Liver (tissue), 9 donors: Measurements from ENCODE around the gene SOX8. TPM values are rescaled to one million over a fixed set of nuclear protein-coding genes. Genes with fewer than 3 reads are reported as not detected.

Experiments
- DNase-seq: peaks from one replicate; pipeline ENCODE4 v3.0.0-alpha.2; 2017; ENCODE audit warnings: low spot score
- H3K27ac ChIP-seq, 2 donors: one replicate each; pipeline ENCODE4 v1.7.0; 2013; ENCODE audit warnings: inconsistent platforms in 2 of 2, low read length in 2 of 2, control low read depth in 1 of 2, low read depth in 1 of 2, mild to moderate bottlenecking in 1 of 2
- H3K27me3 ChIP-seq, 4 donors: one replicate each; pipeline versions ENCODE4 v1.6.1 to v1.7.0; 2013; ENCODE audit warnings: low read length in 3 of 4, inconsistent platforms in 1 of 4, mild to moderate bottlenecking in 1 of 4, moderate library complexity in 1 of 4; ENCODE audit not compliant: control insufficient read depth in 4 of 4, insufficient read depth in 4 of 4
- H3K36me3 ChIP-seq, 4 donors: one replicate each; pipeline versions ENCODE4 v1.6.1 to v1.7.0; 2013; ENCODE audit warnings: low read length in 3 of 4, mild to moderate bottlenecking in 3 of 4, low read depth in 1 of 4, moderate library complexity in 1 of 4; ENCODE audit not compliant: control insufficient read depth in 4 of 4, insufficient read depth in 3 of 4
- H3K4me1 ChIP-seq, 4 donors: one replicate each; pipeline versions ENCODE4 v1.6.1 to v1.7.0; 2013; ENCODE audit warnings: low read length in 3 of 4, mild to moderate bottlenecking in 3 of 4, moderate library complexity in 1 of 4; ENCODE audit not compliant: control insufficient read depth in 4 of 4, insufficient read depth in 4 of 4
- H3K4me3 ChIP-seq, 3 donors: one replicate each; pipeline versions ENCODE4 v1.6.1 to v1.7.0; 2013; ENCODE audit warnings: low read length in 3 of 3, control low read depth in 1 of 3, low read depth in 1 of 3, mild to moderate bottlenecking in 1 of 3
- H3K9ac ChIP-seq, 2 donors: one replicate each; pipeline ENCODE4 v1.7.0; 2013; ENCODE audit warnings: low read length in 2 of 2, mild to moderate bottlenecking in 2 of 2, moderate library complexity in 2 of 2, control low read depth in 1 of 2, low read depth in 1 of 2
- H3K9me3 ChIP-seq, 4 donors: one replicate each; pipeline versions ENCODE4 v1.6.1 to v1.7.0; 2013; ENCODE audit warnings: low read length in 3 of 4; ENCODE audit not compliant: control insufficient read depth in 4 of 4
- ATF3 ChIP-seq: IDR thresholded peaks from 2 replicates; pipeline ENCODE4 v1.6.1; 2016; ENCODE audit warnings: antibody characterized with exemption
- CTCF ChIP-seq: fragments of 150-350 bp; IDR thresholded peaks from 2 replicates; pipeline ENCODE4 v1.5.1; 2017; ENCODE audit warnings: improper control_type of control experiment, low read depth, low read length; ENCODE audit not compliant: missing input control
- EGR1 ChIP-seq, 2 donors: IDR thresholded peaks; 2 replicates each; pipeline ENCODE4 v1.6.1; 2016 to 2018; ENCODE audit warnings: antibody characterized with exemption in 2 of 2, low read depth in 2 of 2
- FOXA1 ChIP-seq: IDR thresholded peaks from 2 replicates; pipeline ENCODE4 v1.6.1; 2016; ENCODE audit warnings: antibody characterized with exemption
- FOXA2 ChIP-seq: IDR thresholded peaks from 2 replicates; pipeline ENCODE4 v1.6.1; 2016; ENCODE audit warnings: antibody characterized with exemption
- GABPA ChIP-seq, 2 donors: IDR thresholded peaks in 1 of 2; conservative IDR thresholded peaks in 1 of 2; 2 replicates each; pipeline ENCODE4 v1.6.1; 2016; ENCODE audit warnings: antibody characterized with exemption in 2 of 2, mild to moderate bottlenecking in 1 of 2, moderate library complexity in 1 of 2
- HNF4A ChIP-seq, 2 donors: conservative IDR thresholded peaks; 2 replicates each; pipeline ENCODE4 v1.6.1; 2016; ENCODE audit warnings: antibody characterized with exemption in 2 of 2, mild to moderate bottlenecking in 2 of 2
- HNF4G ChIP-seq: IDR thresholded peaks from 2 replicates; pipeline ENCODE4 v1.6.1; 2016; ENCODE audit warnings: antibody characterized with exemption
- JUND ChIP-seq, 2 donors: IDR thresholded peaks; 2 replicates each; pipeline ENCODE4 v1.6.1; 2016; ENCODE audit warnings: antibody characterized with exemption in 2 of 2
- NR2F2 ChIP-seq: IDR thresholded peaks from 2 replicates; pipeline ENCODE4 v1.6.1; 2016; ENCODE audit warnings: antibody characterized with exemption
- RAD21 ChIP-seq, 2 donors: IDR thresholded peaks; 2 replicates each; pipeline ENCODE4 v1.6.1; 2016; ENCODE audit warnings: antibody characterized with exemption in 2 of 2, mild to moderate bottlenecking in 2 of 2
- REST ChIP-seq: IDR thresholded peaks from 2 replicates; pipeline ENCODE4 v1.6.1; 2016; ENCODE audit warnings: antibody characterized with exemption, mild to moderate bottlenecking
- RXRA ChIP-seq, 2 donors: IDR thresholded peaks; 2 replicates each; pipeline ENCODE4 v1.6.1; 2017 to 2018; ENCODE audit warnings: antibody characterized with exemption in 2 of 2, mild to moderate bottlenecking in 1 of 2
- SP1 ChIP-seq: IDR thresholded peaks from 2 replicates; pipeline ENCODE4 v1.6.1; 2018; ENCODE audit warnings: antibody characterized with exemption, mild to moderate bottlenecking
- TAF1 ChIP-seq: conservative IDR thresholded peaks from 2 replicates; pipeline ENCODE4 v1.6.1; 2016; ENCODE audit warnings: antibody characterized with exemption, mild to moderate bottlenecking
- YY1 ChIP-seq: IDR thresholded peaks from 2 replicates; pipeline ENCODE4 v1.6.1; 2016; ENCODE audit warnings: antibody characterized with exemption, mild to moderate bottlenecking
- WGBS: extraction: QIAGEN DNeasy Blood & Tissue Kit; methylation state at CpG from one replicate; pipeline ENCODE4 v1.1.7; 2013; 5-methylcytosine and 5-hydroxymethylcytosine counted together
- polyA plus RNA-seq, 2 donors: library from polyadenylated mRNA; stranded (reverse) in 1 of 2; unstranded in 1 of 2; fragments of 200-250 nt in 1 of 2; fragments of >200 nt in 1 of 2; fragmentation: Nextera tagmentation in 1 of 2; extraction: Ambion mirVana in 1 of 2; gene quantifications; one replicate each; pipeline versions ENCODE4 v1.2.1 to v1.2.3, GENCODE V29; 2013 to 2015
- total RNA-seq, 2 donors: library from RNA; depleted of rRNA; stranded (reverse); fragments of >200 nt; gene quantifications; one replicate each; pipeline ENCODE4 v1.2.3, GENCODE V29; 2014
- TF ChIP-seq, protein P1 (sequence below): IDR thresholded peaks from 2 replicates; pipeline ENCODE4 v1.6.1; 2016; ENCODE audit warnings: antibody characterized with exemption
- TF ChIP-seq, protein P2 (sequence below): IDR thresholded peaks from 2 replicates; pipeline ENCODE4 v1.6.1; 2016; ENCODE audit warnings: antibody characterized with exemption
- donor health status: healthy.
- donor health status: healthy.
- donor health status: healthy.
- donor health status: healthy.
- donor health status: healthy.

SOX8 gene
- total and polyA plus RNA-seq, 4 donors = 0.05 to 0.33 (median 0.17) TPM; not detected in 1

DNA sequence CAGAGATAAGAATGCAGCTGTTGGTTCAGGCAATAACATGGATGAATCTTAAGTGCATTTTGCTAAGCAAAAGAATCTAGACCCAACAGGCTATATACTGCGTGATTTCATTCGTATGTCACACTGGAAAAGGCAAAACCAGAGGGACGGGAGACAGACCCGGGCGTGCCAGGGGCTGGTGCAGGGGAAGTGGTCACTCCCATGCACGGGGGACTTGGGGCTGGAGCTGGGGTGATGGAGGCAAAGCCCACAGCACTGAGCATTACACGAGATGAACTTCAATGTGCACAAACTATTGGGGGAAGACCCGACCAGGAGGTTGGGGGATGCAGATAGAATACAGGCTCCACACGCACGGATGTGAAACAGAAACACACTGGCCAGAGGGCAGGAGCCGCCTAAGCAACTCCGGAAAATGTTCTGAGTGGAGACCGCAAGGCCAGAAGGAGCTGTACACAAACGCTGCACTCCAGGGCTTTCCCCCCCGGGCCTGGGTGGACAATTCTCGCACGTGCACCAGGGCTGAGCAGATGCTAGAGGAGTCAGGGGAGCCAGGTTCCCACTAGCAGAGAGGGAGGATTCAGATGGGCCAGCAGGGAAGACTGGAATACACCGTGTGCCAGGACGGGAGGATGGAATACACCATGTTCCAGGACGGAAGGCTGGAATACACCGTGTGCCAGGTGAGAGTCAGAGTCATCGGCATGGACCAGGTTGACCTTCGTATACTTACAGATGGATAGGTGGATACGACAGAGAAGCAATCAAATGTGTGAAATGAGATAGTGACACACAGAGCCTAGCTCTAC lies 22.1 kb upstream of the SOX8 start (continued):
- TF ChIP-seq ATF3 = no peak
- no peak for TF ChIP-seq TAF1

GRCh38 chr16:962366-962765 lies 19.2 kb upstream of the SOX8 start:
- 95% methylated on average over 22 of the region's 22 CpGs for WGBS
- Histone ChIP-seq H3K9me3 (no peaks in the 10 kb centered on the region), H3K36me3 (peaks cover 0 to 5% (median under 1%) of the 10 kb centered on the region in 4 donors), H3K9ac (no peak overlapping the region), H3K27me3 (no peaks in the 10 kb centered on the region), H3K27ac (no peak overlapping the region), H3K4me3 (no peak overlapping the region), H3K4me1 (no peaks in the 10 kb centered on the region)
- no peak for TF ChIP-seq YY1
- TF ChIP-seq TAF1 = no peak
- no peak for TF ChIP-seq ATF3
- no peak for TF ChIP-seq SP1
- TF ChIP-seq REST = no peak
- TF ChIP-seq RAD21 (IDR thresholded peaks at IDR 0.05) = no peak
- TF ChIP-seq, protein P1, sequence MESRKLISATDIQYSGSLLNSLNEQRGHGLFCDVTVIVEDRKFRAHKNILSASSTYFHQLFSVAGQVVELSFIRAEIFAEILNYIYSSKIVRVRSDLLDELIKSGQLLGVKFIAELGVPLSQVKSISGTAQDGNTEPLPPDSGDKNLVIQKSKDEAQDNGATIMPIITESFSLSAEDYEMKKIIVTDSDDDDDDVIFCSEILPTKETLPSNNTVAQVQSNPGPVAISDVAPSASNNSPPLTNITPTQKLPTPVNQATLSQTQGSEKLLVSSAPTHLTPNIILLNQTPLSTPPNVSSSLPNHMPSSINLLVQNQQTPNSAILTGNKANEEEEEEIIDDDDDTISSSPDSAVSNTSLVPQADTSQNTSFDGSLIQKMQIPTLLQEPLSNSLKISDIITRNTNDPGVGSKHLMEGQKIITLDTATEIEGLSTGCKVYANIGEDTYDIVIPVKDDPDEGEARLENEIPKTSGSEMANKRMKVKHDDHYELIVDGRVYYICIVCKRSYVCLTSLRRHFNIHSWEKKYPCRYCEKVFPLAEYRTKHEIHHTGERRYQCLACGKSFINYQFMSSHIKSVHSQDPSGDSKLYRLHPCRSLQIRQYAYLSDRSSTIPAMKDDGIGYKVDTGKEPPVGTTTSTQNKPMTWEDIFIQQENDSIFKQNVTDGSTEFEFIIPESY = no peak
- TF ChIP-seq EGR1 (IDR thresholded peaks at IDR 0.05; ENCODE audit: low read depth in 2 of 2) = no peak
- no peak for TF ChIP-seq GABPA (IDR thresholded peaks at IDR 0.05 in 1 of 2, conservative IDR thresholded peaks at IDR 0.05 in 1 of 2)
- no peak for TF ChIP-seq HNF4A (conservative IDR thresholded peaks at IDR 0.05)
- TF ChIP-seq, protein P2, sequence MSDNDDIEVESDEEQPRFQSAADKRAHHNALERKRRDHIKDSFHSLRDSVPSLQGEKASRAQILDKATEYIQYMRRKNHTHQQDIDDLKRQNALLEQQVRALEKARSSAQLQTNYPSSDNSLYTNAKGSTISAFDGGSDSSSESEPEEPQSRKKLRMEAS = no peak
- TF ChIP-seq FOXA1 = no peak
- no peak for TF ChIP-seq JUND (IDR thresholded peaks at IDR 0.05)
- TF ChIP-seq FOXA2 = no peak
- no peak for TF ChIP-seq HNF4G
- no peak for TF ChIP-seq RXRA (IDR thresholded peaks at IDR 0.05)
- TF ChIP-seq CTCF = no peak
- TF ChIP-seq NR2F2 = no peak
- DNase-seq = no peak
